PC-3 (cell line): ENCODE measurements around the gene SLC47A2. TPM values are rescaled to one million over a fixed set of nuclear protein-coding genes. Genes with fewer than 3 reads are reported as not detected.
"Not testable (repeated sequence)": the region's sequence is repeated elsewhere in the genome, so short reads cannot be mapped to it uniquely, and the experiment has no call there.

ENCODE experiments used
- ATAC-seq: fragments of 200-7000 bp; cut with Tn5 transposase; 2 replicates; pipeline ENCODE4 v1.9.1; 2020; ENCODE audit warnings: mild to moderate bottlenecking, moderate library complexity
- BruUV-seq: library from RNA; stranded (reverse); fragments of 400-500 nt; replicated peaks from 2 replicates; lab custom pipeline; 2021; lab: Mats Ljungman, UMichigan
- CTCF ChIA-PET: fragments of 300-600 bp; sonication (Branson Sonifier 250); formaldehyde crosslinking; loops from one replicate; lab custom pipeline; 2022; ENCODE audit warnings: antibody characterized with exemption; lab: Charles Lee
- POLR2A ChIA-PET: fragments of 300-600 bp; sonication (Branson Sonifier 250); formaldehyde crosslinking; loops from one replicate; lab custom pipeline; 2022; ENCODE audit warnings: antibody characterized with exemption; ENCODE audit not compliant: unreplicated experiment; lab: Charles Lee
- DNase-seq: peaks from one replicate; pipeline ENCODE4 v3.0.0-alpha.2; 2015
- H2AFZ ChIP-seq: fragments of 300-600 bp; sonication (generic); 2 replicates; pipeline ENCODE4 v1.6.0; 2016; ENCODE audit warnings: antibody characterized with exemption, low read length
- H3F3A ChIP-seq: fragments of 300-600 bp; sonication (generic); one replicate; pipeline ENCODE4 v1.6.0; 2017; ENCODE audit warnings: antibody characterized with exemption, low read length, control low read depth, mild to moderate bottlenecking; ENCODE audit not compliant: unreplicated experiment
- H3K27ac ChIP-seq: fragments of 300-600 bp; sonication (generic); 2 replicates; pipeline ENCODE4 v1.5.1; 2016; ENCODE audit warnings: mild to moderate bottlenecking, low read length
- H3K27me3 ChIP-seq: fragments of 300-600 bp; sonication (generic); 2 replicates; pipeline ENCODE4 v1.6.1; 2016; ENCODE audit warnings: low read length, mixed read lengths
- H3K36me3 ChIP-seq: fragments of 300-600 bp; sonication (generic); 2 replicates; pipeline ENCODE4 v1.6.1; 2016; ENCODE audit warnings: low read depth, mixed run types, low read length, mixed read lengths
- H3K4me1 ChIP-seq: fragments of 300-600 bp; sonication (generic); 2 replicates; pipeline ENCODE4 v1.5.1; 2016; ENCODE audit warnings: low read length; ENCODE audit not compliant: insufficient read depth
- H3K4me2 ChIP-seq: fragments of 300-600 bp; sonication (generic); 2 replicates; pipeline ENCODE4 v1.6.0; 2016; ENCODE audit warnings: low read length
- H3K4me3 ChIP-seq: fragments of 300-600 bp; sonication (generic); 2 replicates; pipeline ENCODE4 v1.5.1; 2016; ENCODE audit warnings: mild to moderate bottlenecking, low read length, mixed read lengths
- H3K79me2 ChIP-seq: fragments of 300-600 bp; sonication (generic); 2 replicates; pipeline ENCODE4 v1.6.1; 2017; ENCODE audit warnings: low read length, mixed read lengths
- H3K9ac ChIP-seq: fragments of 300-600 bp; sonication (generic); 2 replicates; pipeline ENCODE4 v1.6.0; 2016; ENCODE audit warnings: mild to moderate bottlenecking, low read length
- H3K9me2 ChIP-seq: fragments of 300-600 bp; sonication (generic); replicated peaks from 2 replicates; pipeline ENCODE4 v1.6.1; 2016; ENCODE audit warnings: mixed run types, low read length, mixed read lengths
- H3K9me3 ChIP-seq: fragments of 300-600 bp; sonication (generic); 2 replicates; pipeline ENCODE4 v1.6.1; 2016; ENCODE audit warnings: low read length, mixed read lengths
- H4K20me1 ChIP-seq: fragments of 300-600 bp; sonication (generic); 2 replicates; pipeline ENCODE4 v1.6.1; 2016; ENCODE audit warnings: low read length, mixed read lengths
- EZH2 ChIP-seq: fragments of 300-600 bp; sonication (generic); IDR thresholded peaks from one replicate; pipeline ENCODE4 v1.6.1; 2017; ENCODE audit warnings: antibody characterized with exemption, mild to moderate bottlenecking, low read length; ENCODE audit not compliant: unreplicated experiment
- EZH2phosphoT487 ChIP-seq: fragments of 300-600 bp; sonication (generic); IDR thresholded peaks from 2 replicates; pipeline ENCODE4 v1.6.1; 2018; ENCODE audit warnings: mild to moderate bottlenecking, antibody characterized with exemption, low read length, borderline replicate concordance
- intact Hi-C: fragments of 100-400 bp; cut with micrococcal nuclease; formaldehyde crosslinking; loops from 2 replicates; pipeline ENCODE4 v1.9.0; 2023
- total RNA-seq: library from RNA; depleted of rRNA; stranded (reverse); fragments of >200 nt; gene quantifications from 2 replicates; pipeline ENCODE4 v1.2.3, GENCODE V29; 2014
- TF ChIP-seq, protein P1 (sequence below): fragments of 300-600 bp; sonication (generic); conservative IDR thresholded peaks from 2 replicates; pipeline ENCODE4 v1.5.1; 2017; ENCODE audit warnings: antibody characterized with exemption, low read depth, mild to moderate bottlenecking, low read length

Gene SLC47A2
- total RNA-seq, 1 experiment from 2014 or later, result not detected

DNA sequence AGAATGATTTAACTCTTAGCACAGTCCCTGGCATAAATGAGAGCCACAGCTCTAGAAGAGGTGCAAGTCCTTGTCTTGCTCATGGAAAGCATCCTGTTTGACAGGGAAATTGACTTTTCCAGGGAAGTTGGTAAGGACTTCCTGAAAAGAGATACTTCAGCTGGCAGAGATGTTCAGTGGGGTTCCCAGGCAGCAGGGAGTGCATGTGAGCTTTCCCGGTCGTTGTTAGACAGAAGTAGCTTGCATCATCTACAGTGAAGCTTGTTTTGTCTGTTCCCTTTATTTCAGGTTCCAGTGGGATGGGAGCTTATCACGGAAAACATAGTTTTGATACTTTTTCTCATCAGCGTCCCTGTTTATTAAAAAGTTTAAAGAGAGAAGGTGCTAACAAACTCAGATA, 45.0 kb downstream of the SLC47A2 start:
- Histone ChIP-seq H3F3A (no peaks in the 10 kb centered on the region), H3K9me3 (no peaks in the 10 kb centered on the region), H3K9me2 (no peaks in the 10 kb centered on the region), H2AFZ (no peak overlapping the region), H3K27me3 (no peaks in the 10 kb centered on the region), H3K4me1 (peaks cover 12% of the 10 kb centered on the region), H3K36me3 (peaks cover 15% of the 10 kb centered on the region), H4K20me1 (no peaks in the 10 kb centered on the region), H3K79me2 (no peaks in the 10 kb centered on the region), H3K9ac (no peak overlapping the region), H3K4me3 (no peak overlapping the region), H3K4me2 (no peak overlapping the region), H3K27ac (no peak overlapping the region)
- DNase-seq, result no peak
- intact Hi-C loops, result loop anchor here (10.0 kb wide), 1 partner anchor 157 kb away; no protein-coding TSS in a partner anchor
- POLR2A ChIA-PET, result interaction anchor here (0.7 kb wide), 1 partner anchor 82 kb away, joined by 4 read pairs; no protein-coding TSS in a partner anchor
- BruUV-seq, result no TSS peak
- ATAC-seq, result peak; percentile 22; the same call in 1 of the 2 replicates
- CTCF ChIA-PET, result interaction anchor here (0.6 to 1.2 kb wide), 2 partner anchors 23 to 154 kb away, joined by 3 read pairs; partner anchors contain the start of gene ALDH3A2
- no peak for TF ChIP-seq EZH2phosphoT487
- no peak for TF ChIP-seq EZH2
- TF ChIP-seq, protein P1, sequence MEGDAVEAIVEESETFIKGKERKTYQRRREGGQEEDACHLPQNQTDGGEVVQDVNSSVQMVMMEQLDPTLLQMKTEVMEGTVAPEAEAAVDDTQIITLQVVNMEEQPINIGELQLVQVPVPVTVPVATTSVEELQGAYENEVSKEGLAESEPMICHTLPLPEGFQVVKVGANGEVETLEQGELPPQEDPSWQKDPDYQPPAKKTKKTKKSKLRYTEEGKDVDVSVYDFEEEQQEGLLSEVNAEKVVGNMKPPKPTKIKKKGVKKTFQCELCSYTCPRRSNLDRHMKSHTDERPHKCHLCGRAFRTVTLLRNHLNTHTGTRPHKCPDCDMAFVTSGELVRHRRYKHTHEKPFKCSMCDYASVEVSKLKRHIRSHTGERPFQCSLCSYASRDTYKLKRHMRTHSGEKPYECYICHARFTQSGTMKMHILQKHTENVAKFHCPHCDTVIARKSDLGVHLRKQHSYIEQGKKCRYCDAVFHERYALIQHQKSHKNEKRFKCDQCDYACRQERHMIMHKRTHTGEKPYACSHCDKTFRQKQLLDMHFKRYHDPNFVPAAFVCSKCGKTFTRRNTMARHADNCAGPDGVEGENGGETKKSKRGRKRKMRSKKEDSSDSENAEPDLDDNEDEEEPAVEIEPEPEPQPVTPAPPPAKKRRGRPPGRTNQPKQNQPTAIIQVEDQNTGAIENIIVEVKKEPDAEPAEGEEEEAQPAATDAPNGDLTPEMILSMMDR, result no peak

DNA sequence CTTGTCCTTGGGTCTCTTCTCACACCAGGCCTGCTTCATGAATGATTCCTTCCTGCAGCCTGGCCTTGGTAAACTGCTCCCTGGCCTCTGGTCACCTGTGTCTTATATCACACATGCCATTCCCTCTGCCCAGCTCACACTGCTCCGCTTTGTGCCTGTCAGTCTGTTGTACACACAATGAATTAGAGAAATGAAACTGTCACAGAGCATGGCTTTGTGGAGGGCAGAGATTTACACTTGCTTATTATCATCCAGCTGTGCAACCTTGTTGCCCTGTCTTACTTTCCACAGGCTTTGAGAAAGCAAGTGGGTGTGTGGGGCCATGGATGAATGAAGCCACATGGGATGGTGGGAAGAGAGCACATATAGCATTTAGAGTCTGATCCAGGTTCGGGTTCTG, 45.5 kb downstream of the SLC47A2 start:
- no peak for ATAC-seq
- H3K9me3 ChIP-seq, result no peaks in the 10 kb centered on the region
- ChIA-PET POLR2A (no interaction called here), CTCF (no interaction called here)
- DNase-seq, result no peak
- no TSS peak for BruUV-seq
- intact Hi-C loops, result loop anchor here (10.0 kb wide), 1 partner anchor 156 kb away; no protein-coding TSS in a partner anchor
- no peaks in the 10 kb centered on the region for H3K9me2 ChIP-seq
- no peak overlapping the region for H3K9ac ChIP-seq
- no peak overlapping the region for H3K4me2 ChIP-seq
- H2AFZ ChIP-seq, result no peak overlapping the region
- H4K20me1 ChIP-seq, result no peaks in the 10 kb centered on the region
- no peaks in the 10 kb centered on the region for H3F3A ChIP-seq
- H3K36me3 ChIP-seq, result peaks cover 16% of the 10 kb centered on the region
- H3K27me3 ChIP-seq, result no peaks in the 10 kb centered on the region
- TF ChIP-seq, protein P1, result no peak
- no peak for TF ChIP-seq EZH2phosphoT487
- TF ChIP-seq EZH2, result no peak
- H3K27ac ChIP-seq, result no peak overlapping the region
- no peaks in the 10 kb centered on the region for H3K79me2 ChIP-seq
- no peak overlapping the region for H3K4me3 ChIP-seq
- H3K4me1 ChIP-seq, result peaks cover 12% of the 10 kb centered on the region

DNA sequence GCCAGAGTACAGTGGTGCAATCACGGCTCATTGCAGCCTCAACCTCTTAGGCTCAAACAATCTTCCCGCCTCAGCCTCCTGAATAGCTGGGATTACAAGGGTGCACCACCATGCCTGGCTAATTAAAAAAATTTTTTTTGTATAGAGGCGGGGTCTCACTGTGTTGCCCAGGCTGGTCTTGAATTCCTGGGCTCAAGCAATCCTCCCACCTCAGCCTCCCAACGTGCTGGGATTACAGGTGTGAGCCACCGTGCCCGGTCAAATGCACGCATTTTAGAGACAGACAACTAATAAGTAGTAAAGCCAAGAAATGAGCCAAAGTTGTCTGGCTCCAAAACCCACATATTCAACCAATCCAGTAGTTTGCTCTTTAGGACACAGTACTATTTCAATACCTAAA, 46.7 kb downstream of the SLC47A2 start:
- H2AFZ ChIP-seq, H4K20me1 ChIP-seq, CTCF ChIA-PET, H3K4me3 ChIP-seq, POLR2A ChIA-PET, ATAC-seq, DNase-seq, H3K9me3 ChIP-seq, H3F3A ChIP-seq, H3K27me3 ChIP-seq, H3K4me2 ChIP-seq, BruUV-seq, H3K9ac ChIP-seq, H3K9me2 ChIP-seq, H3K79me2 ChIP-seq, H3K27ac ChIP-seq: not testable (repeated sequence)
- H3K4me1 ChIP-seq, result peaks cover 12% of the 10 kb centered on the region
- intact Hi-C loops, result loop anchor here (10.0 kb wide), 1 partner anchor 155 kb away; no protein-coding TSS in a partner anchor
- H3K36me3 ChIP-seq, result peaks cover 13% of the 10 kb centered on the region
